Measurements from ENCODE around the gene XXYLT1. TPM values are rescaled to one million over a fixed set of nuclear protein-coding genes. Genes with fewer than 3 reads are reported as not detected.

The XXYLT1 gene
- total RNA-seq, 1 experiment from 2014 or later = 7.3 TPM

DNA sequence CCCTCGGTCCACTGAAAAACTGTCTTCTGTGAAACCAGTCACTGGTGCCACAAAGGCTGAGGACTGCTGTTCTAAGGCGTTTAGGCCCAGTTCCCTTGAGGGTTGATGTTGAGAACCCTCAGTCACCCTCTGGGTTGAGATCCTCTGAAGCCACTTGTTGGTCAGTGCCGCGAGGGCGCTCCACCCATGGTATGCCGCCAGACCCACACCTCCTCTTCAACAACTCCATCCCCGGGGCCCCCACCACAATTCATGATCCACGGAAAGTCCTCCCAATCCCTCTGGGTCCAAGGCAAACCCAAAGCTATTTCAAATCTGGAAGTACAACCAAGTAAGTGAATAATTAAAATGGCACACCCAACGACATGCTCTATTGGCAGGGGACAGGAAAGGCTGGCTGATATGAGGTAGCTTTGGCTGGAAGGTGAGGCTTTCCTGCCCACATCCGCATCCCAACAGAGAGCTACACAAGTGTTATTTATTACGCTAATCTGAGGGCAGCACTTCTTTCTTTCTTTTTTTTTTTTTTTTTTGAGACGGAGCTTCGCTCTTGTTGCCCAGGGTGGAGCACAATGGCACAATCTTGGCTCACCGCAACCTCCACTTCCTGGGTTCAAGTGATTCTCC is 58.1 kb downstream of the XXYLT1 start:
- H3K79me2 ChIP-seq (ENCODE audit: low read length) = no peaks in the 10 kb centered on the region
- no peak overlapping the region for H3K9ac ChIP-seq (ENCODE audit: low read length)
- H2AFZ ChIP-seq (ENCODE audit: low read length) = no peak overlapping the region
- peaks cover 56% of the 10 kb centered on the region for H4K20me1 ChIP-seq (ENCODE audit: insufficient read depth, low read depth, low read length)
- no peaks in the 10 kb centered on the region for H3K4me1 ChIP-seq (ENCODE audit: low read length)
- H3K9me3 ChIP-seq (ENCODE audit: low read length) = no peaks in the 10 kb centered on the region
- no peaks in the 10 kb centered on the region; the same call in 1 of the 2 replicates for H3K27me3 ChIP-seq (ENCODE audit: low read length)
- H3K4me3 ChIP-seq (ENCODE audit: low read length) = no peak overlapping the region
- H3K36me3 ChIP-seq (ENCODE audit: insufficient read depth, low read length) = no peaks in the 10 kb centered on the region
- H3K27ac ChIP-seq (ENCODE audit: low read length) = no peak overlapping the region
- no peak for DNase-seq
- H3K9me2 ChIP-seq (replicated peaks; ENCODE audit: insufficient read depth, low read length) = no peaks in the 10 kb centered on the region
- H3K4me2 ChIP-seq (ENCODE audit: low read depth, low read length, poor library complexity, severe bottlenecking) = no peak overlapping the region

DNA sequence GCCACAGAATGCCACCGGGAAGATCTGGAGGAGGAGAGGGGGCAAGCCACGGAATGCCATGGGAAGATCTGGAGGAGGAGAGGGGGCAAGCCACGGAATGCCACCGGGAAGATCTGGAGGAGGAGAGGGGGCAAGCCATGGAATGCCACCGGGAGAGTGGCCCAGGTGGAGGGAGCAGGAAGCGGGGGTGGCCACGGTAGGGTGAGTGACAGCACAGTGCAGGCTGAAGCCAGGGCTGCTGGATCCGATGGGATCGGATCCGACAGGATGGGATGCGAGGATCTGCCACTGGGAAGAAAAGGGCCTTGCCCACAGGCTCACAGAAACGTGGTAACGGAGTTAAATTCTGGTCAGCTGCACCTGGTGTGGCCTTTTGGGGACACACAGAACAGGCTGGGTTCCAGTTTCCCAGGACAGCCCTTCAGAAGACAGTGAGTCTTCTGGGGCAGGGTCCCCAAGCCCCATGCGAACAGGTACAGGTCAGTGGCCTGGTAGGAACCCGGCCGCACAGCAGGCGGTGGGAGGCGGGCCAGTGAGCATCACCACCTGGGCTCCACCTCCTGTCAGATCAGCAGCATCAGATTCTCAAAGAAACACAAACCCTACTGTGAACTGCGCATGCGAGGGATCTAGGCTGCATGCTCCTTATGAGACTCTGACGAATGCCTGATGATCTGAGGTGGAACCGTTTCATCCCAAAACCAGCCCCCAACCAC is 58.8 kb downstream of the XXYLT1 start:
- Histone ChIP-seq H3K9ac (ENCODE audit: low read length) (no peak overlapping the region), H4K20me1 (ENCODE audit: insufficient read depth, low read depth, low read length) (peaks cover 63% of the 10 kb centered on the region), H3K27ac (ENCODE audit: low read length) (no peak overlapping the region), H3K79me2 (ENCODE audit: low read length) (no peaks in the 10 kb centered on the region), H3K4me3 (ENCODE audit: low read length) (no peak overlapping the region), H3K27me3 (ENCODE audit: low read length) (no peaks in the 10 kb centered on the region; the same call in 1 of the 2 replicates), H3K36me3 (ENCODE audit: insufficient read depth, low read length) (no peaks in the 10 kb centered on the region), H3K4me2 (ENCODE audit: low read depth, low read length, poor library complexity, severe bottlenecking) (no peak overlapping the region), H3K9me2 (replicated peaks; ENCODE audit: insufficient read depth, low read length) (no peaks in the 10 kb centered on the region), H3K9me3 (ENCODE audit: low read length) (no peaks in the 10 kb centered on the region), H3K4me1 (ENCODE audit: low read length) (no peaks in the 10 kb centered on the region), H2AFZ (ENCODE audit: low read length) (no peak overlapping the region)
- no peak for DNase-seq

DNA sequence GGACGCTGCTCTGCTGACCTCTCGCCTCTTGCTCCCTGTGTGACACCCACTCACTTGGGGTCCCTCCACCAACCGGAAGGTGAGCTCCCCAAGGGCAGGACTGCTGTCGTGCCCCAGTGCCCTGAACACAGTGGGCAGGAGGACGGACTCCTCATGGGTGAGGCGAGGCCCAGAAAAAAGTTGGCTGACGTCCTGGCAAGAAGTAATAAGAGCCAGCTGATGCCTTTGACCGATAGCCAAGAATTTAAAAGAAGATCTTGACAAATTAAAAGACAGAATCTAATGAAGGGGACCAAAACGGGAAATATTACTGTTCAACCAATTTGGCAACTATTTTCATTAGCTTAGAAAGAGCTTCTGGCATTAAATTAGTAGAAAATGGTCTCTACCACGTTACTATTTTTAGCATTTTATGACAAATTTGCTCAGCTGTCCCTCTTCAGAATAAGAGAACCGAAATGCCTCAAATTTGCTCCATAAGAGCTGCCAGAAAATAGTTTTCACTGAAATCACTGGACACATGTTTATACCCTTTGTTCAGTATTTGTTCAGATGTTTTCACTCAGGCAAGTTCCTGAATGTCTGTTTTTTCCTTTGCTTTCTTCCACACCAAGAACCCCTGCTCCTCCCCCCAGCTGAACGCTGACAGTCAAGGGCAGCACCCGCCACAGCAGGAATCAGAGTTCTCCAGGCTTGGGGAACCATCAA is 60.5 kb downstream of the XXYLT1 start:
- Histone ChIP-seq H2AFZ (ENCODE audit: low read length) (no peak overlapping the region), H3K36me3 (ENCODE audit: insufficient read depth, low read length) (no peaks in the 10 kb centered on the region), H3K4me2 (ENCODE audit: low read depth, low read length, poor library complexity, severe bottlenecking) (no peak overlapping the region), H3K9me2 (replicated peaks; ENCODE audit: insufficient read depth, low read length) (no peaks in the 10 kb centered on the region), H3K79me2 (ENCODE audit: low read length) (no peaks in the 10 kb centered on the region), H4K20me1 (ENCODE audit: insufficient read depth, low read depth, low read length) (peaks cover 66% of the 10 kb centered on the region), H3K27me3 (ENCODE audit: low read length) (no peaks in the 10 kb centered on the region; the same call in 1 of the 2 replicates), H3K4me3 (ENCODE audit: low read length) (no peak overlapping the region), H3K4me1 (ENCODE audit: low read length) (no peaks in the 10 kb centered on the region), H3K9ac (ENCODE audit: low read length) (no peak overlapping the region), H3K9me3 (ENCODE audit: low read length) (no peaks in the 10 kb centered on the region), H3K27ac (ENCODE audit: low read length) (no peak overlapping the region)
- DNase-seq = no peak

DNA sequence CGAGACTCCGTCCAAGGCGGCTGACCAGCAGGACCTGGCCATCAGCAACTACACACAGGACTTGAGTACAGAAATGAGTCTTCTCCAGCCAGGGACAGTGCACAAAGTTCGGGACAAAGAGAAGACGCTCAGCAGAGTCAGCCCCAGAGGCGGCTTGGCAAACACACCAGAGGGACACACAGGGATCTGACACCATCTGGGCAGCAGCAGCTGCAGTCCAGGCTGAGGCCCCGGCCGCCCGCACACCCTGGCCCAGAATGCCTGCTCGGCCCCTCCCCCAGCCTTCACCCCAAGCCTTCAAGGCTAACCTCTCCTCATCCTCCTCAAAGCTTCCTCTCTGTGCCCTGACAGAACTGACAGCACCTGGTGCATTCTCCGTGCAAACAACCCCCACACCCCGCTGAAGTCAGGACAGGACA is 61.1 kb downstream of the XXYLT1 start:
- H3K9me3 ChIP-seq (ENCODE audit: low read length) = no peaks in the 10 kb centered on the region
- H4K20me1 ChIP-seq (ENCODE audit: insufficient read depth, low read depth, low read length) = peaks cover 70% of the 10 kb centered on the region
- no peak overlapping the region for H2AFZ ChIP-seq (ENCODE audit: low read length)
- H3K4me3 ChIP-seq (ENCODE audit: low read length) = no peak overlapping the region
- no peaks in the 10 kb centered on the region for H3K9me2 ChIP-seq (replicated peaks; ENCODE audit: insufficient read depth, low read length)
- no peak overlapping the region for H3K27ac ChIP-seq (ENCODE audit: low read length)
- no peak overlapping the region for H3K9ac ChIP-seq (ENCODE audit: low read length)
- H3K4me2 ChIP-seq (ENCODE audit: low read depth, low read length, poor library complexity, severe bottlenecking) = no peak overlapping the region
- no peaks in the 10 kb centered on the region; the same call in 1 of the 2 replicates for H3K27me3 ChIP-seq (ENCODE audit: low read length)
- no peaks in the 10 kb centered on the region for H3K79me2 ChIP-seq (ENCODE audit: low read length)
- DNase-seq = no peak
- no peaks in the 10 kb centered on the region for H3K36me3 ChIP-seq (ENCODE audit: insufficient read depth, low read length)
- H3K4me1 ChIP-seq (ENCODE audit: low read length) = no peaks in the 10 kb centered on the region

DNA sequence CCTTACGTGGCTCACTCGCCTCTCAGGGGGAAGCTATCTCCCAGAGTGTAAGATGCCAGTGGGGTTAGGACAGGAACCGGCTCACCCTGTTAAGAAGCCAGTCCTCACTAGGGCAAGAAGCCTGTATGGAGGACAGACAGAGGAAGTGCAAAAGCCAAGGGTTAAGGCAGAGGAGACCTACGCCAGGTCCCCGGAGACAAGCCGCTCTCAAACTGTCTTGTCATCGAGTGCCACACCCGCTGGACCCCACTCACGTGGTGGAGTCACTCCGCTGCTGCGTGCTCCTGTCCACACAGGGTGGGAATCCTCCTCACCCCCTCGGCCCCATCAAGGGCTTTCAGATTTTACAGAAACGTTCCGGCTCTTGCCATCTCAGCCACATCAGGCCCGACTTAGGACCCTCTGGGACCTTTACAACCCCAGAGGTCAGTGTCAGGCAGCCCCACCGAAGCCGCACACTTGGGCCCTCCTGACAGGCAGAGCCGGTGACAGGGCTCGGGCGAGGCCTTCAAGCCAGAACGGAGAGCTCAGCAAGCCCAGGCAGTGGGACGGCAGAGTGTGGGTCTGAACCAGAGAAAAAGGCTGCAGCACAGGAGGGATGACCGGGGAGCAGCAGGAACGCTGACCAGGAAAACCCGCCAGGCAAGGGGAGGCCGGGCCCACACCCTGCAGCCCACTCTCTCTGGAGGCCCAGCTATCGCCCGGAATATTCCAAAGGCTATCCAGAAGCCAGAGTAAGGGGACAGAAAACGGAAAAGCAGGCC is 61.7 kb downstream of the XXYLT1 start:
- no peak overlapping the region for H3K9ac ChIP-seq (ENCODE audit: low read length)
- H4K20me1 ChIP-seq (ENCODE audit: insufficient read depth, low read depth, low read length) = peaks cover 71% of the 10 kb centered on the region
- H3K36me3 ChIP-seq (ENCODE audit: insufficient read depth, low read length) = no peaks in the 10 kb centered on the region
- H3K4me1 ChIP-seq (ENCODE audit: low read length) = no peaks in the 10 kb centered on the region
- no peaks in the 10 kb centered on the region for H3K9me3 ChIP-seq (ENCODE audit: low read length)
- no peak overlapping the region for H3K27ac ChIP-seq (ENCODE audit: low read length)
- no peak overlapping the region for H3K4me2 ChIP-seq (ENCODE audit: low read depth, low read length, poor library complexity, severe bottlenecking)
- no peaks in the 10 kb centered on the region; the same call in 1 of the 2 replicates for H3K27me3 ChIP-seq (ENCODE audit: low read length)
- H2AFZ ChIP-seq (ENCODE audit: low read length) = no peak overlapping the region
- H3K9me2 ChIP-seq (replicated peaks; ENCODE audit: insufficient read depth, low read length) = no peaks in the 10 kb centered on the region
- H3K4me3 ChIP-seq (ENCODE audit: low read length) = no peak overlapping the region
- DNase-seq = no peak
- no peaks in the 10 kb centered on the region for H3K79me2 ChIP-seq (ENCODE audit: low read length)

DNA sequence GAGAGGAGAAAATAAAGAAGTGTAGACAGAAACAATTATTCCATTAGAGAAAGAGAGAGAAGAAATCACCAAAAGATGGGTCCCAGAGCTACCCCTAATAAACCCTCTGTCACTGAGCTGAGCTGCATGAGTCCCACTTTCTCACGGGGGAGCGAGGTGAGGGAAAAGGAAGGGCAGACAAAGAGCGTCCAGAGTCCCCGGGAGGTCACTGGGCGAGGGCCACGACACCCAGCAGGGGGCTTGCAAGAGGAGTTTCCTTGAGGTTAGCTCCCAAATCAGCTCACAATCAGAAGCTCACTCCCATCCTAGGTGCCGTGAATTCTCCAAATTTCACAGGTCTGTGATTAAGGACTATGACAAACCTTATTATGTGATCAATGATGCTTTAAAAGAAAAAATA is 62.3 kb downstream of the XXYLT1 start:
- no peaks in the 10 kb centered on the region for H3K9me2 ChIP-seq (replicated peaks; ENCODE audit: insufficient read depth, low read length)
- H3K27me3 ChIP-seq (ENCODE audit: low read length) = no peaks in the 10 kb centered on the region
- H3K9me3 ChIP-seq (ENCODE audit: low read length) = no peaks in the 10 kb centered on the region
- no peaks in the 10 kb centered on the region for H3K4me1 ChIP-seq (ENCODE audit: low read length)
- peaks cover 70% of the 10 kb centered on the region for H4K20me1 ChIP-seq (ENCODE audit: insufficient read depth, low read depth, low read length)
- no peaks in the 10 kb centered on the region for H3K79me2 ChIP-seq (ENCODE audit: low read length)
- no peak overlapping the region for H3K4me2 ChIP-seq (ENCODE audit: low read depth, low read length, poor library complexity, severe bottlenecking)
- H3K36me3 ChIP-seq (ENCODE audit: insufficient read depth, low read length) = no peaks in the 10 kb centered on the region
- no peak overlapping the region for H3K27ac ChIP-seq (ENCODE audit: low read length)
- no peak overlapping the region for H3K9ac ChIP-seq (ENCODE audit: low read length)
- DNase-seq = no peak
- H3K4me3 ChIP-seq (ENCODE audit: low read length) = no peak overlapping the region
- H2AFZ ChIP-seq (ENCODE audit: low read length) = no peak overlapping the region

DNA sequence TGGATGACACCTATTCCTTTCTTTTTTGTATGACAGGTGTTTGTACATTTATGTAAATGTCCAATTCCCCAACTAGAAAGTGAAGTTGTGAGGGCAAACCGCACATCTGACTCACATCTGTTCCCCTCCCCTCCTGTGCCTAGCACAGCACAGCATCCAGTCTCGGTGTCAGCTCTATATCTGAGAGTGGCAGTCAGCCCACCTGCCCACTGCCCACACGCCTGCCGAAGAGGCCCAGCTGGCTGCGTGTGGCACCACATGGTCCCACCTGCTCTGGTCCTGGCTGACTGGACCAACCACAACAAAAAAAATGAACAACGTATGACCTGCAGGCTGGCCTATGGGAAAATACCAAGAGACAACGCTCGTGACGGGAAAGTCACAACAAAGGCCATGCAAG is 62.8 kb downstream of the XXYLT1 start:
- no peak overlapping the region for H3K9ac ChIP-seq (ENCODE audit: low read length)
- no peak for DNase-seq

DNA sequence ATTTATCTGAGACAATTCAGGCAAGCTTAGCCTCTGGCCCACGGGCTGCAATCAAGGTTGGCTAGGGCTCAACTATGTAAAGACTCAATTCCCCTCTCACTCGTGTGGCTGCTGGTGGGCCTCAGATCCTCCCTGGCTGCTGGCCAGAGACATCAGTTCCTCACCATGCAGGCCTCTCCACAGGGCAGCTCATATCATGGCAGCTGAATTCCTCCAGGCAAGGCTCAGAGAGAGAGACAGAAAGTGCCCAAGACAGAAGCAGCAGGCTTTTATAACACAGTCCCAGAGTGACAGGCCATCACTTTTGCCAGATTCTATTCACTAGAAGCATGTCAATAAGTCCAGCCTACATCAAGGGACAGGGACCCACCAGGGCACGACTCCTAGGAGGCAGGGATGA is 63.2 kb downstream of the XXYLT1 start:
- H3K27ac ChIP-seq (ENCODE audit: low read length) = no peak overlapping the region
- no peak overlapping the region for H3K4me2 ChIP-seq (ENCODE audit: low read depth, low read length, poor library complexity, severe bottlenecking)
- no peaks in the 10 kb centered on the region for H3K4me1 ChIP-seq (ENCODE audit: low read length)
- no peak overlapping the region for H3K9ac ChIP-seq (ENCODE audit: low read length)
- H3K36me3 ChIP-seq (ENCODE audit: insufficient read depth, low read length) = no peaks in the 10 kb centered on the region
- H4K20me1 ChIP-seq (ENCODE audit: insufficient read depth, low read depth, low read length) = peaks cover 66% of the 10 kb centered on the region
- H3K9me2 ChIP-seq (replicated peaks; ENCODE audit: insufficient read depth, low read length) = no peaks in the 10 kb centered on the region
- H3K79me2 ChIP-seq (ENCODE audit: low read length) = no peaks in the 10 kb centered on the region
- no peak overlapping the region for H3K4me3 ChIP-seq (ENCODE audit: low read length)
- no peaks in the 10 kb centered on the region for H3K27me3 ChIP-seq (ENCODE audit: low read length)
- DNase-seq = no peak
- no peak overlapping the region for H2AFZ ChIP-seq (ENCODE audit: low read length)
- H3K9me3 ChIP-seq (ENCODE audit: low read length) = no peaks in the 10 kb centered on the region

More for the DNA sequence above, 62.8 kb downstream of the XXYLT1 start:
- H3K27ac ChIP-seq (ENCODE audit: low read length) = no peak overlapping the region
- no peak overlapping the region for H2AFZ ChIP-seq (ENCODE audit: low read length)
- H3K27me3 ChIP-seq (ENCODE audit: low read length) = no peaks in the 10 kb centered on the region
- no peaks in the 10 kb centered on the region for H3K36me3 ChIP-seq (ENCODE audit: insufficient read depth, low read length)
- H3K4me2 ChIP-seq (ENCODE audit: low read depth, low read length, poor library complexity, severe bottlenecking) = no peak overlapping the region
- H3K9me3 ChIP-seq (ENCODE audit: low read length) = no peaks in the 10 kb centered on the region
- H3K4me3 ChIP-seq (ENCODE audit: low read length) = no peak overlapping the region
- no peaks in the 10 kb centered on the region for H3K9me2 ChIP-seq (replicated peaks; ENCODE audit: insufficient read depth, low read length)
- H3K79me2 ChIP-seq (ENCODE audit: low read length) = no peaks in the 10 kb centered on the region
- peaks cover 69% of the 10 kb centered on the region for H4K20me1 ChIP-seq (ENCODE audit: insufficient read depth, low read depth, low read length)
- H3K4me1 ChIP-seq (ENCODE audit: low read length) = no peaks in the 10 kb centered on the region
